H1 (cell line): ENCODE measurements around the gene AGFG1. TPM values are rescaled to one million over a fixed set of nuclear protein-coding genes. Genes with fewer than 3 reads are reported as not detected.
"Not testable (repeated sequence)": the region's sequence is repeated elsewhere in the genome, so short reads cannot be mapped to it uniquely, and the experiment has no call there.

Experiments used
- CTCF ChIA-PET: fragments of 300-600 bp; sonication (Branson Sonifier 250); formaldehyde crosslinking; loops from one replicate; lab custom pipeline; 2021; ENCODE audit not compliant: partially characterized antibody; lab: Charles Lee
- POLR2A ChIA-PET: fragments of 300-600 bp; sonication (Branson Sonifier 250); formaldehyde crosslinking; loops from one replicate; lab custom pipeline; 2021; ENCODE audit warnings: inconsistent platforms; ENCODE audit not compliant: partially characterized antibody; lab: Charles Lee
- DNase-seq, 2 experiments: peaks; one replicate each; pipeline versions ENCODE4 v3.0.0 to v3.0.0-alpha.2; 2010 to 2022; ENCODE audit warnings: low spot score in 2 of 2, low read depth in 1 of 2, mixed read lengths in 1 of 2
- FAIRE-seq: peaks from 2 replicates; lab custom pipeline; 2011; peaks lifted over from hg19 to GRCh38; lab: Jason Lieb, UNC
- H2AFZ ChIP-seq: 2 replicates; pipeline ENCODE4 v1.8.1; 2012; ENCODE audit warnings: low read length, inconsistent platforms
- H2AK5ac ChIP-seq: 2 replicates; pipeline ENCODE4 v1.6.1; 2013; ENCODE audit warnings: low read depth, low read length
- H2BK120ac ChIP-seq: replicated peaks from 2 replicates; pipeline ENCODE3; 2013; ENCODE audit warnings: low read depth, low read length, inconsistent platforms
- H2BK12ac ChIP-seq: 2 replicates; pipeline ENCODE4 v1.6.1; 2013; ENCODE audit warnings: low read depth, low read length
- H2BK15ac ChIP-seq: 2 replicates; pipeline ENCODE4 v1.6.1; 2013; ENCODE audit warnings: low read length
- H2BK20ac ChIP-seq: 2 replicates; pipeline ENCODE4 v1.6.1; 2013; ENCODE audit warnings: low read length
- H2BK5ac ChIP-seq: 2 replicates; pipeline ENCODE4 v1.6.1; 2013; ENCODE audit warnings: low read depth, low read length
- H3K14ac ChIP-seq: 2 replicates; pipeline ENCODE4 v1.6.1; 2013; ENCODE audit warnings: inconsistent platforms; ENCODE audit not compliant: insufficient read length
- H3K18ac ChIP-seq: 2 replicates; pipeline ENCODE4 v1.6.1; 2013; ENCODE audit warnings: low read length; ENCODE audit errors: extremely low read depth
- H3K23ac ChIP-seq: 2 replicates; pipeline ENCODE4 v1.6.1; 2013; ENCODE audit warnings: inconsistent platforms; ENCODE audit not compliant: insufficient read length
- H3K23me2 ChIP-seq: 2 replicates; pipeline ENCODE4 v1.6.1; 2013; ENCODE audit warnings: low read depth, low read length
- H3K27ac ChIP-seq: 2 replicates; pipeline ENCODE4 v1.6.1; 2011; ENCODE audit warnings: low read depth, low read length, inconsistent platforms
- H3K27me3 ChIP-seq, 4 experiments: replicated peaks in 1 of 4; 1 replicate in 1 of 4; 2 replicates in 3 of 4; pipeline versions ENCODE4 v1.6.1 to v1.8.1; 2011 to 2013; ENCODE audit warnings: low read length in 3 of 4, mild to moderate bottlenecking in 3 of 4, inconsistent platforms in 2 of 4, mixed read lengths in 2 of 4, moderate library complexity in 1 of 4; ENCODE audit not compliant: control insufficient read depth in 3 of 4, insufficient read depth in 3 of 4; ENCODE audit errors: extremely low read depth in 1 of 4
- H3K36me3 ChIP-seq, 4 experiments: 2 replicates each; pipeline versions ENCODE4 v1.6.1 to v1.8.1; 2011 to 2013; ENCODE audit warnings: mild to moderate bottlenecking in 4 of 4, low read length in 3 of 4, moderate library complexity in 2 of 4, control low read depth in 1 of 4, inconsistent platforms in 1 of 4; ENCODE audit not compliant: insufficient read depth in 4 of 4, control insufficient read depth in 2 of 4
- H3K4ac ChIP-seq: replicated peaks from 2 replicates; pipeline ENCODE3; 2013; ENCODE audit warnings: low read length, low read depth, mixed read lengths, inconsistent platforms; ENCODE audit not compliant: insufficient read length
- H3K4me1 ChIP-seq, 4 experiments: replicated peaks in 1 of 4; 1 replicate in 1 of 4; 2 replicates in 3 of 4; pipeline versions ENCODE4 v1.6.1 to v1.8.1; 2011 to 2013; ENCODE audit warnings: low read length in 3 of 4, inconsistent platforms in 2 of 4, mixed read lengths in 1 of 4; ENCODE audit not compliant: insufficient read depth in 4 of 4, control insufficient read depth in 3 of 4
- H3K4me2 ChIP-seq, 2 experiments: 2 replicates each; pipeline versions ENCODE4 v1.6.1 to v1.8.1; 2011 to 2013; ENCODE audit warnings: low read depth in 2 of 2, low read length in 2 of 2, control low read depth in 1 of 2, inconsistent platforms in 1 of 2, mild to moderate bottlenecking in 1 of 2; ENCODE audit not compliant: insufficient read depth in 1 of 2
- H3K4me3 ChIP-seq, 4 experiments: fragments of 200-600, 300-600 bp in 1 of 4; sonication (generic), shearing (Covaris generic), sonication (Bioruptor Twin) in 1 of 4; 2 replicates each; pipeline versions ENCODE4 v1.5.1 to v1.8.1; 2011 to 2016; ENCODE audit warnings: low read length in 4 of 4, low read depth in 3 of 4, control low read depth in 2 of 4, inconsistent platforms in 2 of 4, mild to moderate bottlenecking in 2 of 4, mixed read lengths in 1 of 4, moderate library complexity in 1 of 4; ENCODE audit not compliant: insufficient read depth in 2 of 4; ENCODE audit errors: extremely low read depth in 1 of 4
- H3K56ac ChIP-seq: replicated peaks from 2 replicates; pipeline ENCODE3; 2013; ENCODE audit warnings: low read depth, mild to moderate bottlenecking, mixed read lengths, low read length, inconsistent platforms; ENCODE audit not compliant: insufficient read length
- H3K79me1 ChIP-seq: 2 replicates; pipeline ENCODE4 v1.6.1; 2013; ENCODE audit warnings: low read depth, low read length, control low read depth
- H3K79me2 ChIP-seq, 2 experiments: 2 replicates each; pipeline versions ENCODE4 v1.6.1 to v1.8.1; 2012 to 2013; ENCODE audit warnings: low read length in 2 of 2, mild to moderate bottlenecking in 2 of 2, inconsistent platforms in 1 of 2; ENCODE audit not compliant: insufficient read depth in 2 of 2, control insufficient read depth in 1 of 2
- H3K9ac ChIP-seq, 4 experiments: replicated peaks in 1 of 4; 1 replicate in 1 of 4; 2 replicates in 3 of 4; pipeline versions ENCODE4 v1.6.1 to v1.8.1; 2011 to 2013; ENCODE audit warnings: low read depth in 3 of 4, low read length in 3 of 4, control low read depth in 2 of 4, mild to moderate bottlenecking in 2 of 4, moderate library complexity in 2 of 4, inconsistent platforms in 1 of 4; ENCODE audit errors: extremely low read depth in 1 of 4
- H3K9me3 ChIP-seq, 2 experiments: 2 replicates each; pipeline versions ENCODE4 v1.6.1 to v1.8.1; 2012 to 2013; ENCODE audit warnings: mild to moderate bottlenecking in 2 of 2, moderate library complexity in 2 of 2, control low read depth in 1 of 2, inconsistent platforms in 1 of 2, low read depth in 1 of 2, low read length in 1 of 2, mixed read lengths in 1 of 2; ENCODE audit not compliant: insufficient read depth in 2 of 2
- H4K20me1 ChIP-seq, 2 experiments: replicated peaks in 1 of 2; 2 replicates each; pipeline versions ENCODE3 to v1.8.1; 2011 to 2013; ENCODE audit warnings: inconsistent platforms in 2 of 2, low read length in 2 of 2, mild to moderate bottlenecking in 1 of 2; ENCODE audit not compliant: insufficient read depth in 2 of 2, control insufficient read depth in 1 of 2
- H4K5ac ChIP-seq: 2 replicates; pipeline ENCODE4 v1.6.1; 2013; ENCODE audit warnings: low read length, low read depth, mixed read lengths, inconsistent platforms; ENCODE audit not compliant: insufficient read length
- H4K8ac ChIP-seq: 2 replicates; pipeline ENCODE4 v1.8.0; 2013; ENCODE audit warnings: mild to moderate bottlenecking, moderate library complexity, low read length, inconsistent platforms; ENCODE audit not compliant: insufficient read depth; ENCODE audit errors: extremely low read depth
- H4K91ac ChIP-seq: replicated peaks from 2 replicates; pipeline ENCODE3; 2013; ENCODE audit warnings: low read length, mixed read lengths, inconsistent platforms; ENCODE audit not compliant: insufficient read length
- WGBS, 2 experiments: shearing (Covaris generic) in 1 of 2; methylation state at CpG; one replicate each; pipeline versions ENCODE4 v1.1.6 to v1.1.7; 2013 to 2015; ENCODE audit warnings: low lambda C conversion rate in 2 of 2, mixed read lengths in 2 of 2, inconsistent platforms in 1 of 2, low coverage in 1 of 2, missing lambda C conversion rate in 1 of 2; ENCODE audit not compliant: insufficient replicate concordance in 2 of 2, insufficient coverage in 1 of 2, insufficient read length in 1 of 2; ENCODE audit errors: extremely low coverage in 1 of 2, missing lambda C conversion rate in 1 of 2; 5-methylcytosine and 5-hydroxymethylcytosine counted together
- polyA plus RNA-seq, 7 experiments: library from polyadenylated mRNA; depleted of rRNA in 3 of 7; stranded (reverse) in 5 of 7; unstranded in 2 of 7; fragments of >200 nt in 5 of 7; fragments of 200-250 nt in 2 of 7; gene quantifications; 1 replicate in 5 of 7; 2 replicates in 1 of 7; 4 replicates in 1 of 7; pipeline versions ENCODE4 v1.2.1 to v1.2.3, GENCODE V29; 2011 to 2013; ENCODE audit warnings: missing spikeins in 2 of 7, mixed read lengths in 2 of 7
- total RNA-seq: library from RNA; stranded (reverse); fragmentation: NEBNext Ultra II Directional; extraction: Animal tissue kit (Norgen Biotek cat#: 25700); gene quantifications from 2 replicates; pipeline ENCODE4 v1.2.1, GENCODE V29; 2021

AGFG1 gene
- total and polyA plus RNA-seq, 2 of the 8 experiments (the other 6 are each of a cell fraction or from before 2014, with no cell fraction given): 102 to 147 TPM

DNA sequence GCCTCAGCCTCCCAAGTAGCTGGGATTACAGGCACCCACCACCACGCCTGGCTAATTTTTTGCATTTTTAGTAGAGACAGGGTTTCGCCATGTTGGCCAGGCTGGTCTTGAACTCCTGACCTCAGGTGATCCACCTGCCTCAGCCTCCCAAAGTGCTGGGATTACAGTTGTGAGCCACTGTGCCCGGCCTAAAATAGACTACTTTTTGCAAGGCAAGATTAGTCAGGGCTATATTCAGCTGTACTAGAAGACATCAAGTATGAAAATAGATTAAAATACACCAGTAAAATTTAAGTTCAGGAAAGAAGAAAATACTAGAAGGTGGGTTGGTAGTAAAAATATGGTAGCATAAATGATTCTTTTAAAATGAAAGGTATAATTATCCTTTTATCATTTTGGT is 49.2 kb downstream of the AGFG1 start:
- H3K27ac ChIP-seq, H2AFZ ChIP-seq, H3K23ac ChIP-seq, H3K23me2 ChIP-seq, H3K18ac ChIP-seq, DNase-seq, H3K9me3 ChIP-seq, H3K4me3 ChIP-seq, H3K9ac ChIP-seq, POLR2A ChIA-PET, H4K5ac ChIP-seq, H3K27me3 ChIP-seq, H4K91ac ChIP-seq, H2BK15ac ChIP-seq, H3K56ac ChIP-seq, H3K79me1 ChIP-seq, H4K20me1 ChIP-seq, H3K4me2 ChIP-seq, H2BK5ac ChIP-seq, H2BK120ac ChIP-seq, H3K4ac ChIP-seq, H2AK5ac ChIP-seq, H2BK12ac ChIP-seq, H2BK20ac ChIP-seq, H3K14ac ChIP-seq, H4K8ac ChIP-seq, H3K4me1 ChIP-seq, FAIRE-seq: not testable (repeated sequence)
- CTCF ChIA-PET: interaction anchor here (1.3 kb wide), 1 partner anchor 48 kb away, joined by 3 read pairs; no protein-coding TSS in a partner anchor
- Histone ChIP-seq H3K79me2 (peaks cover 0 to 70% of the 10 kb centered on the region in 2 experiments; a peak in 3 of 4 replicates), H3K36me3 (peaks cover 0 to 34% (median 11%) of the 10 kb centered on the region in 4 experiments; a peak in 5 of 8 replicates)
- 91% methylated on average over 3 of the region's 3 CpGs; no CpG with 5 or more reads in 1 of the 2 experiments for WGBS, 2 experiments
